ENCODE measurements around the gene CRIP2.

Gene CRIP2

DNA sequence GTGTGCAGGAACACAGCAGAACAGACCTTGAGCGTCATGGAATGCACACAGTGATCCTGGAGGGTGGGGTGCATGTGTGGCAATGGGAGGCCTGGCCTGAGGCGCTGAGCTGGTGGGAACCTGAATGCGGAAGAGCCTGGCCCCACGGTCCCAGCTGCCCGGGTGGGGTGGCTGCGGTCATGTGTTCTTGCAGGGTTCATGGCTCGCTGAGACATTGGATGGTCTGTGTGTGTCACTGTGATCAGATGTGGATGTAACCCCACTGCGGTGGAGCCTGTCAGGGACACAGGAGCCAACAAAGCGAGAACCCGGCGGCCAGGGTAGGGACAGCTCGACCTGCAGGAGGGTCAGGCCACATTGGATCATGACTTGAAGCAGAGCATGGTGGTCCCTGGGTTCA is 31.8 kb upstream of the CRIP2 start:
- TF ChIP-seq, protein P1, sequence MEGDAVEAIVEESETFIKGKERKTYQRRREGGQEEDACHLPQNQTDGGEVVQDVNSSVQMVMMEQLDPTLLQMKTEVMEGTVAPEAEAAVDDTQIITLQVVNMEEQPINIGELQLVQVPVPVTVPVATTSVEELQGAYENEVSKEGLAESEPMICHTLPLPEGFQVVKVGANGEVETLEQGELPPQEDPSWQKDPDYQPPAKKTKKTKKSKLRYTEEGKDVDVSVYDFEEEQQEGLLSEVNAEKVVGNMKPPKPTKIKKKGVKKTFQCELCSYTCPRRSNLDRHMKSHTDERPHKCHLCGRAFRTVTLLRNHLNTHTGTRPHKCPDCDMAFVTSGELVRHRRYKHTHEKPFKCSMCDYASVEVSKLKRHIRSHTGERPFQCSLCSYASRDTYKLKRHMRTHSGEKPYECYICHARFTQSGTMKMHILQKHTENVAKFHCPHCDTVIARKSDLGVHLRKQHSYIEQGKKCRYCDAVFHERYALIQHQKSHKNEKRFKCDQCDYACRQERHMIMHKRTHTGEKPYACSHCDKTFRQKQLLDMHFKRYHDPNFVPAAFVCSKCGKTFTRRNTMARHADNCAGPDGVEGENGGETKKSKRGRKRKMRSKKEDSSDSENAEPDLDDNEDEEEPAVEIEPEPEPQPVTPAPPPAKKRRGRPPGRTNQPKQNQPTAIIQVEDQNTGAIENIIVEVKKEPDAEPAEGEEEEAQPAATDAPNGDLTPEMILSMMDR (conservative IDR thresholded peaks at IDR 0.05; ENCODE audit: low read depth, low read length), result no peak
- H3K4me3 ChIP-seq (ENCODE audit: low read depth, low read length), result no peak overlapping the region

DNA sequence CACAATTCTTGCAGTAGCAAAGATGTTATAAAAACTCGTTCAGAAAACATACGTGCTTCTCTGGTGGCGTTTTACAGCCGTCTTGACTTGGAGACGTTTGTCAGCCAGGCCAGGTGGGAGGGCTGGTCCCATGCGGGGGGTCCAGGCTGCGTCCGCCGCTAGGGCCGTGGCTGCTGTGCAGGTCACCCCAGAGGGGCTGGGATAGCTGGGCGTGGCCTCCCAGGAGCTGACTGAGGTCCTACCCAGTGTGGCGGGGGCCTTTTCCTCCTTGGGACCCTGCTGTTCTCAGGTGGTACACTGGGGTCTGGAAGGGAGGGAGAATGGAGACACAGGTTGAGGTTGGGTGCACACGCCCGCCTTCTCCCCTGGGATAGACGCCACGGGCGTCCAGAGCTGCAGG is 29.8 kb upstream of the CRIP2 start:
- DNase-seq (ENCODE audit: low read depth), result no peak
- H3K4me3 ChIP-seq (ENCODE audit: low read depth, low read length), result no peak overlapping the region
- TF ChIP-seq, protein P1 (conservative IDR thresholded peaks at IDR 0.05; ENCODE audit: low read depth, low read length), result no peak

More for the DNA sequence above, 31.8 kb upstream of the CRIP2 start:
- no peak for DNase-seq (ENCODE audit: low read depth)

DNA sequence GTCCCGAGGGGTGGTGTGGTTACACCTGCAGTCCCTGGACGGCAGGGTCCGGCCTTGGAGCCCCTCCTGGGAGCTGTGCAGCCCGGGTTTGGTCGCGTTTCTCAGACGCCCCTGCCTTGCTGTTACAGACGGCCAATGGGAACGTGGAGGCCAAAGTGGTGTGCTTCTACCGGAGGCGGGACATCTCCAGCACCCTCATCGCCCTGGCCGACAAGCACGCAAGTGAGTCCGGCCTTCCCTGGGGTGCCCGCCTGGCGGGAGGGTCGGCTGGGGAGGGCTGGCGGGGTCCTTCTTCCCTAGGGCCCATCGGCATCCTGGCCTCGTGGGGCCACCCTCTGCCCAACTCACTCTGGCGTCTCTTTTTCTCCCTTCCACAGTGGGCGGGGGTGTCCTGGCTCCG is 29.3 kb upstream of the CRIP2 start:
- H3K4me3 ChIP-seq (ENCODE audit: low read depth, low read length), result no peak overlapping the region
- TF ChIP-seq, protein P1 (conservative IDR thresholded peaks at IDR 0.05; ENCODE audit: low read depth, low read length), result no peak
- DNase-seq (ENCODE audit: low read depth), result no peak

DNA sequence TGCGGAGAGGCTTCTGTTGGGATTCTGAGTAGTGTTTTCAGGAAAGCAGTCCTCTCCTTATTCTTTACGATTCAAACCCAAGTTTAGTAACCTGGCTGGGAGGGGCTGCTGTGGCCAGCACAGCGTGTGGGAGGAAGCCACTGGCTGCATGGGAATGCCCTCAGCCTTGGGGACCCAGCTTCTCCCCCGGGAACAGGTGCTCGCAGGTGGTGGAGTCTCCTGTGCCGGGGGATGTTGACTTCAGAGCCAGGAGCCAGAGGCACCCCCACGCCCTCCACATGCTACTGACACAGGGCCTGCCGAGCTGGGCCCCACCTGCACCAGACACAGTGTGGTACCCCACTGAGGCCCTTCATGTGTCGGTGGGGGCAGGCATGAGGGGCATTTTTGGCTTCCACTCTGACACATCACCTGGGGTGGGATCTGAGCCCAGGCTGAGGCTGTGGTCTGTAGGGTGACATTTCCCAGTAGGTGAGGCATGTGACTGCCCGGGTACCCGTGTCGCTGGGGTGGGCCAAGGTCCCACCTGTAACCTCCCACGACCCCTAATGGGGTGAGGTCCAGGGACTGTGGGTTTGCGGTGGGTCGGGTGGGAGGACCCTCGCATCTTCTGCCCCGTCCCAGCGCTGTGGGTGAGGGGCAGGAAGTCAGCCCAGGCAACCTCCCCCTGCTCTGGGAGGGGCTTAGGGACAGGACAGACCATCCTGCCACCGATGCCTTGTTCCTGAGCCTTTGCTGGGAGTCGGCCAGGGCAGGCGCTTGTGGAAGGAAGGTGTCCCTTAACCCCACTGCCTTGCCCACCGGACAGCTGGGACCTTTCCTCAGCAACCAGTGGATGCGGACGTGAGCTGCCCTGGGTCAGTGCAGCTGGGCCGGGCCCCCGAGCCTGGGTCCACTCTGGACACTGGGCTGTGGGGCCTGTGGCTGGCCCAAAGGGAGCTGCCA is 28.4 kb upstream of the CRIP2 start:
- no peak for DNase-seq (ENCODE audit: low read depth)
- H3K4me3 ChIP-seq (ENCODE audit: low read depth, low read length), result no peak overlapping the region
- TF ChIP-seq, protein P1 (conservative IDR thresholded peaks at IDR 0.05; ENCODE audit: low read depth, low read length), result no peak

DNA sequence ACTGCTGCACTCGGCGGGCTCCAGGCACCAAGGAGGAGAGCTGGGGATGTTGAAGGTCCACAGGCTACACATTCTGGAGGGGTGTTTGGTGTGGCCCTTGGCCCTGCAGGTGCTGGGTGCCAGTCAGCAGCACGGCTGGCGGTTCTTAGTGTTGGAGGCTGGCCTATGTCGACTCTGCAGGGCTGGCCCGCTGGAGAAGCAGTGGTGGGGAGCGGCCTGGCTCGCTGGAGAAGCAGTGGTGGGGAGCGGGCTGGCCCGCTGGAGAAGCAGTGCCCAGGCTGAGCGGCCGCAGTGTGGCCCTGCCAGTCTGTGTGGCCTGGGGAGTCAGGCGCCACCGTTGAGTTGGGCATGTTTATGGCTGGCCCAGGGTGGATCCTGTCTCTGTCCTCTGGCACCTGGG is 27.6 kb upstream of the CRIP2 start:
- no peak overlapping the region for H3K4me3 ChIP-seq (ENCODE audit: low read depth, low read length)
- no peak for DNase-seq (ENCODE audit: low read depth)
- TF ChIP-seq, protein P1 (conservative IDR thresholded peaks at IDR 0.05; ENCODE audit: low read depth, low read length), result no peak

DNA sequence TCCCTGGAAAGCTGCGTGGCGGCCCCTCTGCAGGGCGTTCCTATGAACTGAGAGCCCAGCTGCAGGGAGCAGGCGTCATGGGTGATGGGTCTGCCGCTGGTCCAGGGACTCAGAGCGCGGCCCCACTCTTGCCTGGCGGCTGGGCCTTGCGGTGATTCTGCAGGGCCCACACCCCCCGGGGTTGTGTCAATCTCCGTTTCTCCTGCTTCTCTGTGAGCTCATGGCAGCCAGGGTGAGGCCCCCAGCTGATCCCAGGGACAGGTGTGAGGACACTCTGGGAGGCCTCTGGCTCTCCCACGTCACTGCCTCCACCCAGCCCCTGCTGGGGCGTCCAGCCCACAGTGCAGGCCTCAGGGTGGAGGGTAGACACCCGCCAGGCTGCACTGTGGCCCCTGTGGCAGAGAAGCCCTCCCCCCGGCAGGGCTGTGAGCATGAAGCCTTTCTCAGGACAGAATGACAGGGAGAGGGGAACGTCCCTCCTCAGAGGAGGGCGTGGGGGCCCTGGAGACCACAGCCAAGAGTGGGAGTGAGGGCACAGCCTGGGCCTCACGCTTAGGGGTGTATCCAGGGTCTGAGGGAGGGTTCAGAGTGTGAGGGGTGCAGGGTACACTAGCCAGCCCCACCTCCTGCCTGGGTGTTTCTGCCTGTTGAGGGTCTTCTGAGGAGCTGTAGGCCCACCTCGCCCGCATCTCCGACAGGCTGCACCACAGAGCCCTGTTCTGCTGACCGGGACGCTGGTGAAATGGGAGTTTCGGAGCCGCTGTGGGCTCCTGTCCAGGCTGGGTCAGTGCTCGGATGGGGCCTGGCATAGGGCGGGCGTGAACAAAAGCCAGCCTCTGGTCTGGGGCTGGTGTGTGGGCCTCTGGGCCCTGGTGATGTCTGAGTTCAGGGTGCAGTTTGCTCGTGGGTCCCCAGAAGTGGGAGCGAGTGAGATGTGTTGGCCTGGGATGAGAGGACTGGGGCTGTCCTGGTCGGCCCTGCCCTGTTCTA is 26.7 kb upstream of the CRIP2 start:
- H3K4me3 ChIP-seq (ENCODE audit: low read depth, low read length), result no peak overlapping the region
- DNase-seq (ENCODE audit: low read depth), result no peak
- TF ChIP-seq, protein P1 (conservative IDR thresholded peaks at IDR 0.05; ENCODE audit: low read depth, low read length), result no peak

All from choroid plexus epithelial cell (primary cell).